H1 (cell line): ENCODE data around the gene MYOZ2. TPM values are rescaled to one million over a fixed set of nuclear protein-coding genes. Genes with fewer than 3 reads are reported as not detected.

Experiments
- CBX5 ChIP-seq: fragments of 300-800, 300-1000 bp; sonication (generic); IDR thresholded peaks from 2 replicates; pipeline ENCODE4 v1.7.1; 2016; ENCODE audit warnings: antibody characterized with exemption, low read length, low read depth
- EP300 ChIP-seq, 2 experiments: IDR thresholded peaks; 1 replicate in 1 of 2; 2 replicates in 1 of 2; pipeline ENCODE4 v1.6.1; 2011 to 2012; ENCODE audit warnings: low read depth in 2 of 2, low read length in 2 of 2, mild to moderate bottlenecking in 2 of 2, borderline replicate concordance in 1 of 2, inconsistent platforms in 1 of 2, moderate library complexity in 1 of 2
- SIN3A ChIP-seq, 2 experiments: IDR thresholded peaks in 1 of 2; conservative IDR thresholded peaks in 1 of 2; 2 replicates each; pipeline ENCODE4 v1.6.1; 2011 to 2012; ENCODE audit warnings: low read length in 2 of 2, improper control_type of control experiment in 1 of 2, low read depth in 1 of 2, mild to moderate bottlenecking in 1 of 2
- SIX5 ChIP-seq: IDR thresholded peaks from 2 replicates; pipeline ENCODE4 v1.6.1; 2011; ENCODE audit warnings: mild to moderate bottlenecking, low read depth, low read length
- TAF7 ChIP-seq: optimal IDR thresholded peaks from 2 replicates; pipeline ENCODE3; 2011; ENCODE audit warnings: low read depth, mild to moderate bottlenecking, inconsistent platforms, low read length, moderate library complexity, borderline replicate concordance
- polyA plus RNA-seq, 7 experiments: library from polyadenylated mRNA; depleted of rRNA in 3 of 7; stranded (reverse) in 5 of 7; unstranded in 2 of 7; fragments of >200 nt in 5 of 7; fragments of 200-250 nt in 2 of 7; gene quantifications; 1 replicate in 5 of 7; 2 replicates in 1 of 7; 4 replicates in 1 of 7; pipeline versions ENCODE4 v1.2.1 to v1.2.3, GENCODE V29; 2011 to 2013; ENCODE audit warnings: missing spikeins in 2 of 7, mixed read lengths in 2 of 7
- total RNA-seq: library from RNA; stranded (reverse); fragmentation: NEBNext Ultra II Directional; extraction: Animal tissue kit (Norgen Biotek cat#: 25700); gene quantifications from 2 replicates; pipeline ENCODE4 v1.2.1, GENCODE V29; 2021

MYOZ2 gene
- total and polyA plus RNA-seq, 2 of the 8 experiments (the other 6 are each of a cell fraction or from before 2014, with no cell fraction given): not detected

DNA sequence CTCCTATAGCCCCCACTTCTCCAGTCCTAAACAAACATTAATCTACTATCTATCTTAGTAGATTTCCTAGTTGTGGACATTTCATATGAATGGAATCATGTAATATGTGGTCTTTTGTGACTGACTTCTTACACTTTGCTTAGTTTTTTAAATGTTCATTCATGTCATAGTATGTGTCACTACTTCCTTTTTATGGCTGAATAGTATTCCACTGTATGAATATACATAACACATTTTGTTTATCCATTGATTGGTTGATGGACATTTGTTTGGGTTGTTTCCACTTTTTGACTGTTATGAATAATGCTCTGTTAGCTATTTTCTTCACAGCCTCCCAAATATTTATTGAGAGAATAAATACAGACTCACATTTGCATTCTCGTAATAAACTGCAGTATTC, 96.7 kb downstream of the MYOZ2 start (continued):
- TF ChIP-seq CBX5: no peak
- no peak for TF ChIP-seq SIN3A (conservative IDR thresholded peaks at IDR 0.05 in 1 of 2, IDR thresholded peaks at IDR 0.05 in 1 of 2; ENCODE audit: low read depth in 1 of 2, low read length in 2 of 2)
- no peak for TF ChIP-seq EP300 (IDR thresholded peaks at IDR 0.05; ENCODE audit: borderline replicate concordance in 1 of 2, low read depth in 2 of 2, low read length in 2 of 2)
- TF ChIP-seq SIX5: no peak
- TF ChIP-seq TAF7: no peak
